ENCODE data around the gene SRCIN1. TPM values are rescaled to one million over a fixed set of nuclear protein-coding genes. Genes with fewer than 3 reads are reported as not detected.

Gene SRCIN1
- total RNA-seq, 1 donor from 2014 or later: 2.0 TPM

GRCh38 chr17:38567350-38567749 lies 38.4 kb downstream of the SRCIN1 start:
- Histone ChIP-seq H3K4me3 (no peak overlapping the region), H3K36me3 (no peaks in the 10 kb centered on the region), H3K4me1 (peaks cover 12% of the 10 kb centered on the region), H3K9me3 (replicated peaks) (no peaks in the 10 kb centered on the region), H3K27ac (replicated peaks) (no peak overlapping the region), H3K27me3 (ENCODE audit: low read depth) (peaks cover 100% of the 10 kb centered on the region)
- no peak for TF ChIP-seq CTCF (IDR thresholded peaks at IDR 0.05; ENCODE audit: borderline replicate concordance)
- DNase-seq: no peak
- intact Hi-C loops (cut with micrococcal nuclease): no loop called here

- peaks cover 7% of the 10 kb centered on the region for H3K4me1 ChIP-seq
- intact Hi-C loops (cut with micrococcal nuclease): no loop called here
- peaks cover 100% of the 10 kb centered on the region for H3K27me3 ChIP-seq (ENCODE audit: low read depth)
- H3K27ac ChIP-seq (replicated peaks): no peak overlapping the region
- no peaks in the 10 kb centered on the region for H3K9me3 ChIP-seq (replicated peaks)
- no peak for DNase-seq
- H3K36me3 ChIP-seq: no peaks in the 10 kb centered on the region
- TF ChIP-seq CTCF (IDR thresholded peaks at IDR 0.05; ENCODE audit: borderline replicate concordance): no peak
- H3K4me3 ChIP-seq: no peak overlapping the region
Observed at GRCh38 chr17:38566666-38567031, 39.1 kb downstream of the SRCIN1 start.

- H3K27me3 ChIP-seq (ENCODE audit: low read depth): peaks cover 100% of the 10 kb centered on the region
- no peak for TF ChIP-seq CTCF (IDR thresholded peaks at IDR 0.05; ENCODE audit: borderline replicate concordance)
- intact Hi-C loops (cut with micrococcal nuclease): no loop called here
Observed at GRCh38 chr17:38565853-38566665, 39.7 kb downstream of the SRCIN1 start.

GRCh38 chr17:38564869-38565268 lies 40.9 kb downstream of the SRCIN1 start:
- H3K9me3 ChIP-seq (replicated peaks): no peaks in the 10 kb centered on the region
- H3K36me3 ChIP-seq: no peaks in the 10 kb centered on the region
- H3K4me3 ChIP-seq: no peak overlapping the region
- DNase-seq: no peak
- intact Hi-C loops (cut with micrococcal nuclease): no loop called here
- no peak overlapping the region for H3K27ac ChIP-seq (replicated peaks)
- peaks cover 10% of the 10 kb centered on the region for H3K4me1 ChIP-seq
- peaks cover 100% of the 10 kb centered on the region for H3K27me3 ChIP-seq (ENCODE audit: low read depth)
- no peak for TF ChIP-seq CTCF (IDR thresholded peaks at IDR 0.05; ENCODE audit: borderline replicate concordance)

More at GRCh38 chr17:38565853-38566665, 39.7 kb downstream of the SRCIN1 start:
- no peaks in the 10 kb centered on the region for H3K36me3 ChIP-seq
- no peak for DNase-seq
- H3K4me3 ChIP-seq: no peak overlapping the region
- no peak overlapping the region for H3K27ac ChIP-seq (replicated peaks)
- H3K9me3 ChIP-seq (replicated peaks): no peaks in the 10 kb centered on the region
- H3K4me1 ChIP-seq: peaks cover 7% of the 10 kb centered on the region

- H3K4me1 ChIP-seq: peaks cover 15% of the 10 kb centered on the region
- DNase-seq: no peak
- no peaks in the 10 kb centered on the region for H3K36me3 ChIP-seq
- peaks cover 100% of the 10 kb centered on the region for H3K27me3 ChIP-seq (ENCODE audit: low read depth)
- H3K9me3 ChIP-seq (replicated peaks): no peaks in the 10 kb centered on the region
- no peak overlapping the region for H3K4me3 ChIP-seq
- no peak for TF ChIP-seq CTCF (IDR thresholded peaks at IDR 0.05; ENCODE audit: borderline replicate concordance)
- no peak overlapping the region for H3K27ac ChIP-seq (replicated peaks)
- intact Hi-C loops (cut with micrococcal nuclease): no loop called here
Observed at GRCh38 chr17:38564254-38564837, 41.4 kb downstream of the SRCIN1 start.

Measured in left ventricle myocardium inferior (tissue), 1 donor.